Effector memory CD4-positive, alpha-beta T cell (primary cell): ENCODE measurements around the gene ASCL2.
A peak's percentile ranks its signal among the peaks of the same experiment; 100 is the strongest.

Experiments used
- DNase-seq, 3 donors: peaks; one replicate each; pipeline ENCODE4 v3.0.0-alpha.2; 2020
- H3K27ac ChIP-seq: 2 replicates; pipeline ENCODE4 v1.7.0; 2013; ENCODE audit warnings: mild to moderate bottlenecking, low read length, moderate library complexity; ENCODE audit not compliant: insufficient read depth, poor library complexity, severe bottlenecking
- H3K27me3 ChIP-seq: replicated peaks from 2 replicates; pipeline ENCODE4 v1.7.0; 2013; ENCODE audit warnings: mild to moderate bottlenecking, low read length; ENCODE audit not compliant: insufficient read depth, control insufficient read depth, poor library complexity, severe bottlenecking
- H3K36me3 ChIP-seq: 2 replicates; pipeline ENCODE4 v1.7.0; 2013; ENCODE audit warnings: mild to moderate bottlenecking, low read length, moderate library complexity; ENCODE audit not compliant: control insufficient read depth, insufficient read depth
- H3K4me1 ChIP-seq: 2 replicates; pipeline ENCODE4 v1.7.0; 2013; ENCODE audit warnings: low read length, mild to moderate bottlenecking; ENCODE audit not compliant: control insufficient read depth, insufficient read depth, poor library complexity, severe bottlenecking
- H3K4me3 ChIP-seq: 2 replicates; pipeline ENCODE4 v1.7.0; 2013; ENCODE audit warnings: low read length, low read depth, mild to moderate bottlenecking; ENCODE audit not compliant: insufficient read depth, poor library complexity, severe bottlenecking
- H3K9me3 ChIP-seq: 2 replicates; pipeline ENCODE4 v1.7.0; 2013; ENCODE audit warnings: mild to moderate bottlenecking, low read length, moderate library complexity; ENCODE audit not compliant: control insufficient read depth

ASCL2 gene

GRCh38 chr11:2308713-2309112 lies 38.3 kb upstream of the ASCL2 start:
- H3K36me3 ChIP-seq: no peaks in the 10 kb centered on the region
- no peaks in the 10 kb centered on the region for H3K27me3 ChIP-seq
- H3K4me3 ChIP-seq: no peak overlapping the region
- H3K9me3 ChIP-seq: no peaks in the 10 kb centered on the region
- H3K27ac ChIP-seq: no peak overlapping the region
- H3K4me1 ChIP-seq: peaks cover 38% of the 10 kb centered on the region
- DNase-seq: no peak

DNA sequence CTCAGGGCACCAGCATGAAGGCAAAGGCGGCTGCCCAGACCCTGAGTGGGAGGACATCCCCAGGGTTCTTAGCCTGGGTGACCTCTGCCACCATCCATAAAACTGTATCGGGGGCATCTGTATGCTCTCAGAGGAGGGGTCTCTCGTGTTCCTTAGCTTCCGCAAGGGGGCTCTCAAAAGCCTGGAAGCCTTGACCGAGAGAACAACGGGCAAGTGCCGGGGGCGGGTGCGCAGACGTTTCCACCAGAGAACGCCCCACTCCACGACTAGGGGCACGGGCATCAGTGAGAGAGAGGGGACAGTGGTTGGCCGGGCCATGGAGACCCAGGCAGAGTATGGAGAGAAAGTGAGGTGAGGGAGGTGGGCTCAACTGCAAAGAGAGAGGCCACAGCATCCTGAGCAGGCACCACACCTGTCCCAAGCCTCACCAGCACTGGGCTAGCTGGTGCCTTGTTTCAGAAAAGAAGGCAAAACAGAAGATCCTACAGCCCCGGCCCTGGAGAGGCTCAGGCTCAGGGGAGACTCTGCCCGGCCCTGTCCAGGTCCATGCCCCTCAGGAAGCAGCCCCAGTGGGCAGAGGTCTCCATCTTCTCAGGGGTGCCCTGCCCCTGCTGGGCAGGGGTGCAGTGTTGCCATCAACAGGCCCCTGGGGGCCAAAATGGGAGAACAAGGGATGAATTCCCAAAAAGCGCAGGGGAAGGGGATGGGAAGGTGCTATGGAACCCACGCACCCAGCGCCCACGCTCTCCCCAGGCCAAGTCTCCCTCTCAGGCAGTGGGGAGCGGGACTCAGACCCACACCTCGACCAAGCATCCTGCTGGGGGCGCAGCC lies 37.3 kb upstream of the ASCL2 start:
- DNase-seq: no peak
- no peak overlapping the region for H3K4me3 ChIP-seq
- H3K4me1 ChIP-seq: peaks cover 48% of the 10 kb centered on the region
- H3K27me3 ChIP-seq: no peaks in the 10 kb centered on the region
- H3K9me3 ChIP-seq: no peaks in the 10 kb centered on the region
- H3K27ac ChIP-seq: no peak overlapping the region
- no peaks in the 10 kb centered on the region for H3K36me3 ChIP-seq

- no peak for DNase-seq
- no peak overlapping the region for H3K27ac ChIP-seq
Measured at GRCh38 chr11:2306877-2307500, 36.6 kb upstream of the ASCL2 start.

DNA sequence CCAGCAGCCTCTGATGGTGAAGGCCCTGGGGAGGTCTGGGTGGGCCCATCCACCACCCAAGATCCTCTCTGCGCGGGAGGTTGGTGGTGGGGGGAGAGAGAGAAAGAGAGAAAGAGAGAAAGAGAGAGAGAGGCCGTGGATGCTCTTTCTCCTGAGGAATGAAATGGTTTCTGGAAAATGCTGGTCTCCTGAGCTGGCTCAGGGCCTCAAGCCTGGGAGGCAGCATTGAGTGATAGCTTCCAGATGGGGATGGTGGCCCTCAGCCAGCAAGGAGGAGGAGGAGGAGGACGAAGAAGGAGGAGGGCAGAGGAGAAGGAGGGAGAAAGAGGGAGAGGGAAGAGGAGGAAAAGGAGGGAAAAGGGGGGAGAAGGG lies 36.0 kb upstream of the ASCL2 start:
- Histone ChIP-seq H3K9me3 (no peaks in the 10 kb centered on the region), H3K27ac (peak overlapping the region; percentile 53), H3K36me3 (no peaks in the 10 kb centered on the region), H3K4me3 (peak overlapping the region; percentile 38), H3K4me1 (peaks cover 61% of the 10 kb centered on the region), H3K27me3 (no peaks in the 10 kb centered on the region)
- DNase-seq: no peak

More at GRCh38 chr11:2306877-2307500, 36.6 kb upstream of the ASCL2 start:
- Histone ChIP-seq H3K36me3 (no peaks in the 10 kb centered on the region), H3K27me3 (no peaks in the 10 kb centered on the region), H3K9me3 (no peaks in the 10 kb centered on the region), H3K4me3 (no peak overlapping the region), H3K4me1 (peaks cover 55% of the 10 kb centered on the region)

DNA sequence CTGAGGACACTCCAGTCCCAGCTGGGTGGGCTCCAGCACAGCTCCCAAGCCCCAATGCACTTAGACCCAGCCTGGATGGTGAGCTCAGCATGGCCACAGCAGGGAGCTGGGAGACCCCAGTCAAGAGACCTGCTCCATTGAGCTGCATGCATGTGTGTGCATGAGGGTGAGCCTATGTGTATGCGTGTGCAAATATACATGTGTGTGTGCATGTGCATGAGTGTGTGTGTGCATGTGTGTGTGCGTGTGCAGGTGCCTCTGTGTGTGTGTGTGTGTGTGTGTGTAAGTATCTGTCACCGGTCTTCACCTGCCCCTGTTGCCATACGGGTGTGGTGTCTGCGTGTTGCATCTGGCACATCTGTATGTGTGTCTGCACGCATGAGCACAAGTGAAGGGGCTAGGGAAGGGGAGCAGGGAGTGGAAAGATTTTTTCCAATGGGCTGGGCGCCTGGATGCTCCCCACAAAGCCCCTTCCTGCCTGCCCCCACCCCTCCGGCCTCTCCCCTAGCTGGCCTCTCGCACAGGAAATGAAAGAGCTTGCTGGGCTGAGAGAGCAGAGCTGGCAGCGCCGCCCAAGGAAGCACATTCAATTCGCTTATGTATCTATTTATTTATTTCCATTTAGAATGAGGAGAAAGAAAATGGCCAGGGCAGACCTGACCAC lies 35.5 kb upstream of the ASCL2 start:
- no peaks in the 10 kb centered on the region for H3K9me3 ChIP-seq
- H3K4me1 ChIP-seq: peaks cover 66% of the 10 kb centered on the region
- peak overlapping the region; percentile 38 for H3K4me3 ChIP-seq
- no peaks in the 10 kb centered on the region for H3K36me3 ChIP-seq
- DNase-seq: no peak
- H3K27me3 ChIP-seq: no peaks in the 10 kb centered on the region
- peak overlapping the region; percentile 53 for H3K27ac ChIP-seq

DNA sequence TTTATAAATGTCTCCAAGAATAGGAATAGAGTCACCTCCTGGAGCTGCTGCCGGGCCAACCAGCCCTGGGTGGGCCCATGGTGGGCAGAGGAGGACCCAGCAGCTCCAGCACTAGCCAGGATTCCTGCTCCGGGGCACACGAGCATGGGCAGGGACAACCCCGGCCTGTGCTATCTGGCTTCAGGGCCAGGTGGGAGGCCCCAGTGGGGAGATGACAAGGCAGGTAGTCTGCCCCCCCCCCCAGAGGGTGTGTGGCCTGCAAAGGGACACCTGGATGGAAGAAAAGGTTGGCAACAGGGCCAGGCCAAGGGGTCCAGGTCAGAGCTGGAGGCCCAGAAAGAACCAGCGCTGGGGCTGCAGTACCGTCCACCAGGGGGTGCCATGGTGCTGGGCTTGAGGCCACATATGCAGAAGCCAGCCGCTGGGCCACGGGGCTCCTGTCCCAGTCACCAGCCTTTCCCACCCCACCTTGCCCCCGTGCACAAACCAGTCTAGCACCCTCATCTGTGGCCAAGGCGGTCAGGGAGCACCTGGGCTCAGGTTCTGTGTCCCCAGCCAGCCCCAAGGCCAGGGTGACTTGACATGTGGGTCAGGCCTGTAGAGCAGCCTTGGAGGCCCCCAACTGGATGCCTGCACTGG lies 34.9 kb upstream of the ASCL2 start:
- Histone ChIP-seq H3K36me3 (no peaks in the 10 kb centered on the region), H3K27ac (peak overlapping the region; percentile 18), H3K4me3 (peak overlapping the region; percentile 38), H3K4me1 (peaks cover 72% of the 10 kb centered on the region), H3K9me3 (no peaks in the 10 kb centered on the region), H3K27me3 (no peaks in the 10 kb centered on the region)
- peak; percentile 58 to 76 (median 61) for DNase-seq

GRCh38 chr11:2304506-2305139 lies 34.2 kb upstream of the ASCL2 start:
- H3K27ac ChIP-seq: peak overlapping the region; percentile 5
- no peak for DNase-seq
- peaks cover 75% of the 10 kb centered on the region for H3K4me1 ChIP-seq
- H3K36me3 ChIP-seq: no peaks in the 10 kb centered on the region
- no peak overlapping the region for H3K4me3 ChIP-seq
- no peaks in the 10 kb centered on the region for H3K27me3 ChIP-seq
- no peaks in the 10 kb centered on the region for H3K9me3 ChIP-seq

DNA sequence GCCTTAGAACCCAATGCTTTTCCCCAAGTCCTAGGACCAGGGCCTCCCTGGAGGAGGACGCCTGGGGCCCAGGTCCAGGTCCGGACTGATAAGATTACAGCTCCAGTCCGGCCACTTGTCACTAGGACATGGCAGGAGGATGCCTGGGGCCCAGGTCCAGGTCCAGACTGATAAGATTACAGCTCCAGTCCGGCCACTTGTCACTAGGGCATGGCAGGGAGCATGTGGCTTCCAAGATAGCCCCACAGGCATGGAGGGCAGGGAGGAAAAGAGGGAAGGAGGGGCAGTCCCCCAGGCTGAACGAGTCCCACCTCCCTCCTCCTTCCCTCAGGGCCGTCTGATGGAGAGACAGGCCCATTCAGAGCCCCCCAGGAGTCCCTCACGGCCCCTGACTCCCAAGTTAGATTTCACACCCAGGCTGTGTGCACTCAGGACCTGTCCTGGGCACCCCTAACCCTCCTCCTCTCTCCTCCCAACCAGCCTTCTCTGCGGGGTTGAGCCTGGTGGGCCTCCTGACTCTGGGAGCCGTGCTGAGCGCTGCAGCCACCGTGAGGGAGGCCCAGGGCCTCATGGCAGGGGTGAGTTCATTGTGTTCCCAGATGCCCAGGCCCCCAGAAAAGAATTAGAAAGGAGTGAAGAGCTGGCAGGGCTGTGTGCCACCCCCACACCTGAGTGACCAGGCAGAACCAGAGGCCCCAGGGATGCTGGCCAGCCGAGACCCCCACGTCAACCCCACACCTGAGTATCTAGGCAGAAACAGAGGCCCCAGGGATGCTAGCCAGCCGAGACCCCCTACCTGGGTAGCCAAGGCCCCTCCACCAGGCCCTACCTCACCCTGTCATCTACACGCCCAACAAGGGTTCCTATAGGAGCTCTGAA lies 33.5 kb upstream of the ASCL2 start:
- Histone ChIP-seq H3K27ac (peak overlapping the region; percentile 71), H3K4me3 (peak overlapping the region; percentile 71), H3K27me3 (no peaks in the 10 kb centered on the region), H3K9me3 (no peaks in the 10 kb centered on the region), H3K4me1 (peaks cover 82% of the 10 kb centered on the region), H3K36me3 (peaks cover 3% of the 10 kb centered on the region)
- DNase-seq: no peak
